ENCODE data around the gene MID1IP1.

MID1IP1 gene

DNA sequence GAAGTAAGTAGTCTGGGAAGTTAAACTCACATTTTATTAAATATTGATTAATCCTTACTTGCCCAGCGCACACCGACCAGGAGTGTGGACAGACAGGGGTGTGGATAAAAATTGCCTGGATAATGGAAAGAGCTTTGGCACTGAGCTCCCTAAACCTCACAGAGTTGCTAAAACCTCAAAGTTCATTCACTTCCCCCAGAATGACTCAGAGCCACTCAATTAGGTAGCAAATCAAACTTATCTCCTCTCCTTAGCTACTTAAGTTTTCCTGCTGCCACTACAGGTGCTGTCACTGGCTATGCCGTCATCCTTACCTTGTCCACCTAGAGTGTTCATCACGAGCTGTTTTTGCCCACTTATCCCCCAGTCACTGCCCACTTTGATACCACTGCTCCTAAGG is 27.0 kb upstream of the MID1IP1 start:
- no peaks in the 10 kb centered on the region for H4K20me1 ChIP-seq (ENCODE audit: low read depth, low read length)
- H3K9ac ChIP-seq (ENCODE audit: low read length): no peak overlapping the region
- no peak overlapping the region for H3K4me3 ChIP-seq (ENCODE audit: insufficient read depth, low read length, poor library complexity, severe bottlenecking)
- H3K27me3 ChIP-seq (ENCODE audit: low read length): no peaks in the 10 kb centered on the region
- H3K79me2 ChIP-seq (ENCODE audit: insufficient read depth, low read length): no peaks in the 10 kb centered on the region
- no peaks in the 10 kb centered on the region for H3K9me3 ChIP-seq (ENCODE audit: insufficient read depth, low read length)
- no peak overlapping the region for H3K27ac ChIP-seq (ENCODE audit: low read depth, low read length)
- TF ChIP-seq, protein P1, sequence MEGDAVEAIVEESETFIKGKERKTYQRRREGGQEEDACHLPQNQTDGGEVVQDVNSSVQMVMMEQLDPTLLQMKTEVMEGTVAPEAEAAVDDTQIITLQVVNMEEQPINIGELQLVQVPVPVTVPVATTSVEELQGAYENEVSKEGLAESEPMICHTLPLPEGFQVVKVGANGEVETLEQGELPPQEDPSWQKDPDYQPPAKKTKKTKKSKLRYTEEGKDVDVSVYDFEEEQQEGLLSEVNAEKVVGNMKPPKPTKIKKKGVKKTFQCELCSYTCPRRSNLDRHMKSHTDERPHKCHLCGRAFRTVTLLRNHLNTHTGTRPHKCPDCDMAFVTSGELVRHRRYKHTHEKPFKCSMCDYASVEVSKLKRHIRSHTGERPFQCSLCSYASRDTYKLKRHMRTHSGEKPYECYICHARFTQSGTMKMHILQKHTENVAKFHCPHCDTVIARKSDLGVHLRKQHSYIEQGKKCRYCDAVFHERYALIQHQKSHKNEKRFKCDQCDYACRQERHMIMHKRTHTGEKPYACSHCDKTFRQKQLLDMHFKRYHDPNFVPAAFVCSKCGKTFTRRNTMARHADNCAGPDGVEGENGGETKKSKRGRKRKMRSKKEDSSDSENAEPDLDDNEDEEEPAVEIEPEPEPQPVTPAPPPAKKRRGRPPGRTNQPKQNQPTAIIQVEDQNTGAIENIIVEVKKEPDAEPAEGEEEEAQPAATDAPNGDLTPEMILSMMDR (IDR thresholded peaks at IDR 0.05; ENCODE audit: insufficient read depth, low read length, poor library complexity, severe bottlenecking): no peak
- no peak for TF ChIP-seq EZH2phosphoT487 (conservative IDR thresholded peaks at IDR 0.05; ENCODE audit: low read length)
- H2AFZ ChIP-seq (ENCODE audit: low read depth, low read length, severe bottlenecking): no peak overlapping the region
- no peak overlapping the region for H3K4me2 ChIP-seq (ENCODE audit: low read depth, low read length, poor library complexity, severe bottlenecking)
- H3K36me3 ChIP-seq (ENCODE audit: low read length): no peaks in the 10 kb centered on the region
- no peaks in the 10 kb centered on the region for H3F3A ChIP-seq (ENCODE audit: insufficient read depth)
- no peaks in the 10 kb centered on the region for H3K9me2 ChIP-seq (replicated peaks; ENCODE audit: insufficient read depth, low read length)

DNA sequence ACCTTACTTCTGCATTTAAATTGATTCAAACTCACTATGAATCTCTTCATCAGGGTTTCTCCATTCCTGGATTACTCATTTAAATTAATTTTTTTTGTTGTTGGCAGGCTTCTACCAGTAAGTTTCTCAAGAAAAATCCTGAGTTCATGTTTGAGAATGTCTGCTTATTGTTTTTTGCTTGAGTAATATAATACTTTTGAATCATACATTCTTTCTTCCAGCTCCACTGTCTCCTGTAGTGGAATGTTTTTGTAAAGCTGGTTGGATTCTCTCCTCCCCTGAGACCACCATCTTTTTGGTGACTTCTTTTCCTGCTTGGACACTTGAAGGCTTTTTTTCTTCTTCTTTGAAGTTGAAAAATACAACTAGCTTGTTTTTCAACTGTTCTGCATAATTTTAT is 4.3 kb upstream of the MID1IP1 start:
- TF ChIP-seq, protein P1 (IDR thresholded peaks at IDR 0.05; ENCODE audit: insufficient read depth, low read length, poor library complexity, severe bottlenecking): no peak
- no peak for TF ChIP-seq EZH2phosphoT487 (conservative IDR thresholded peaks at IDR 0.05; ENCODE audit: low read length)
- Histone ChIP-seq H3K9ac (ENCODE audit: low read length) (no peak overlapping the region), H3K27ac (ENCODE audit: low read depth, low read length) (no peak overlapping the region), H3K27me3 (ENCODE audit: low read length) (no peaks in the 10 kb centered on the region), H3K4me3 (ENCODE audit: insufficient read depth, low read length, poor library complexity, severe bottlenecking) (no peak overlapping the region), H2AFZ (ENCODE audit: low read depth, low read length, severe bottlenecking) (no peak overlapping the region), H3K9me3 (ENCODE audit: insufficient read depth, low read length) (no peaks in the 10 kb centered on the region), H3K79me2 (ENCODE audit: insufficient read depth, low read length) (no peaks in the 10 kb centered on the region), H4K20me1 (ENCODE audit: low read depth, low read length) (no peaks in the 10 kb centered on the region), H3K9me2 (replicated peaks; ENCODE audit: insufficient read depth, low read length) (no peaks in the 10 kb centered on the region), H3F3A (ENCODE audit: insufficient read depth) (no peaks in the 10 kb centered on the region), H3K4me2 (ENCODE audit: low read depth, low read length, poor library complexity, severe bottlenecking) (no peak overlapping the region), H3K36me3 (ENCODE audit: low read length) (no peaks in the 10 kb centered on the region)

DNA sequence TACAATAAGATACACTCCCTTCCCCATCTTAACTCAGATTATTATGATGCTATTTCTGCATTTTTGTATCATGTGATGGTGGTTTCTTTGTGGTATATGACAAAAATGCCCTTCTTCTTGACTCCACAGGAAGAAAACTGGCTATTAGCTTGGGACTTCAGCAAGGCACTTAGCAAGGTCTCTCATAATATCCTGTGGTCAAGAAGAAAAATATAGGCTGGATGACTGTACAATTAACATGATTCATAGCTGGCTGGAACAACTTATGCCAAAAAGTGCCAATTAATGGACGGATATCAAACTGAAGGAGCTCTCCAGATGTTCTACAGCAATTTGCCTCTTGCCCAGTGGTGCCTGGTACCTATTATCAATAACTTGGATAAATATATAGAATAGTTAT is 2.3 kb upstream of the MID1IP1 start:
- no peaks in the 10 kb centered on the region for H3K9me3 ChIP-seq (ENCODE audit: insufficient read depth, low read length)

DNA sequence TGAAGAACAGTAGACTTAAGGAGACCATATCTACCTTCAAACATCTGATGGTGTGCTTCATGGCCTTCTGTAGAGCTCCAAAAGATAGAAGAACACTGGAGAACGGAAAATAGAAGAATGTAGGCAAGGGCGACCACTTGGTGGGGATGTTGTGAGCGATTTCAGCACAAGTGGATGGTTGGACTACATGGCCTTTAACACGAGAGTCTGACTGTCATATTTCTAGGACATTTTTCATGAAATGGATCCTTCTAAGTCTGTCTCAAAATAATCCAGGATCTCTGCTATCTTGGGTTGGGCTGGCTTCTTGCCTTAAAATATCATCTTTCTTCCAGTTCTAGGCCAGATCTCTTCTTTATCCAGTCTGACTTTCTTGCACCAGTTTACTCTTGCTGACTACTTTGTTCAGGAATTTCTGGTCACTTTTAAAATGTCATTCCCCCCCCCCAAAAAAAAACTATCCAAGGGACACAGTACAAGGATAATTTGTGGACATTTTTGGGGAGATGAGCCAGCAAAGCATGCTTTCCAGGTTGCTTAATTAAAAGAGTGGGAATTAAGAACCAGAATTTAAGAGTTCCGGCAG is 1.2 kb upstream of the MID1IP1 start:
- no peak overlapping the region for H3K4me3 ChIP-seq (ENCODE audit: insufficient read depth, low read length, poor library complexity, severe bottlenecking)
- H4K20me1 ChIP-seq (ENCODE audit: low read depth, low read length): no peaks in the 10 kb centered on the region
- H3K27me3 ChIP-seq (ENCODE audit: low read length): no peaks in the 10 kb centered on the region
- H3K36me3 ChIP-seq (ENCODE audit: low read length): no peaks in the 10 kb centered on the region
- TF ChIP-seq, protein P1 (IDR thresholded peaks at IDR 0.05; ENCODE audit: insufficient read depth, low read length, poor library complexity, severe bottlenecking): no peak
- TF ChIP-seq EZH2phosphoT487 (conservative IDR thresholded peaks at IDR 0.05; ENCODE audit: low read length): no peak
- H3K79me2 ChIP-seq (ENCODE audit: insufficient read depth, low read length): no peaks in the 10 kb centered on the region
- no peaks in the 10 kb centered on the region for H3F3A ChIP-seq (ENCODE audit: insufficient read depth)
- H2AFZ ChIP-seq (ENCODE audit: low read depth, low read length, severe bottlenecking): no peak overlapping the region
- H3K27ac ChIP-seq (ENCODE audit: low read depth, low read length): no peak overlapping the region
- no peaks in the 10 kb centered on the region for H3K9me2 ChIP-seq (replicated peaks; ENCODE audit: insufficient read depth, low read length)
- H3K9ac ChIP-seq (ENCODE audit: low read length): no peak overlapping the region
- no peak overlapping the region for H3K4me2 ChIP-seq (ENCODE audit: low read depth, low read length, poor library complexity, severe bottlenecking)
- no peaks in the 10 kb centered on the region for H3K9me3 ChIP-seq (ENCODE audit: insufficient read depth, low read length)

More for the DNA sequence above, 2.3 kb upstream of the MID1IP1 start:
- no peak overlapping the region for H3K9ac ChIP-seq (ENCODE audit: low read length)
- H4K20me1 ChIP-seq (ENCODE audit: low read depth, low read length): no peaks in the 10 kb centered on the region
- H3K27me3 ChIP-seq (ENCODE audit: low read length): no peaks in the 10 kb centered on the region
- H3K27ac ChIP-seq (ENCODE audit: low read depth, low read length): no peak overlapping the region
- no peak overlapping the region for H3K4me2 ChIP-seq (ENCODE audit: low read depth, low read length, poor library complexity, severe bottlenecking)
- no peaks in the 10 kb centered on the region for H3K36me3 ChIP-seq (ENCODE audit: low read length)
- H2AFZ ChIP-seq (ENCODE audit: low read depth, low read length, severe bottlenecking): no peak overlapping the region
- no peak overlapping the region for H3K4me3 ChIP-seq (ENCODE audit: insufficient read depth, low read length, poor library complexity, severe bottlenecking)
- no peaks in the 10 kb centered on the region for H3F3A ChIP-seq (ENCODE audit: insufficient read depth)
- TF ChIP-seq EZH2phosphoT487 (conservative IDR thresholded peaks at IDR 0.05; ENCODE audit: low read length): no peak
- H3K9me2 ChIP-seq (replicated peaks; ENCODE audit: insufficient read depth, low read length): no peaks in the 10 kb centered on the region
- no peaks in the 10 kb centered on the region for H3K79me2 ChIP-seq (ENCODE audit: insufficient read depth, low read length)
